GM12878 (cell line): ENCODE measurements around the gene ALG3. TPM values are rescaled to one million over a fixed set of nuclear protein-coding genes. Genes with fewer than 3 reads are reported as not detected.

Source experiments
- ATAC-seq: fragments of 200-7000 bp; cut with Tn5 transposase; 3 replicates; pipeline ENCODE4 v1.9.1; 2020; ENCODE audit warnings: mild to moderate bottlenecking, moderate library complexity
- BruUV-seq: library from RNA; stranded (reverse); fragments of 400-500 nt; replicated peaks from 2 replicates; lab custom pipeline; 2021; lab: Mats Ljungman, UMichigan
- CTCF ChIA-PET: fragments of 300-600 bp; sonication (Branson Sonifier 250); formaldehyde crosslinking; extraction: SDS; loops from one replicate; lab custom pipeline; 2021; ENCODE audit warnings: inconsistent platforms; lab: Yijun Ruan, JAX
- POLR2A ChIA-PET: fragments of 350-600 bp; formaldehyde crosslinking; extraction: SDS; loops from one replicate; lab custom pipeline; 2021; ENCODE audit warnings: inconsistent platforms; lab: Charles Lee
- RAD21 ChIA-PET: fragments of 300-600 bp; sonication (Branson Sonifier 250); formaldehyde crosslinking; loops from one replicate; lab custom pipeline; 2023; ENCODE audit warnings: antibody characterized with exemption; ENCODE audit not compliant: unreplicated experiment; lab: Charles Lee
- SMC1A ChIA-PET: fragments of 300-600 bp; sonication (Branson Sonifier 250); formaldehyde crosslinking; loops from one replicate; lab custom pipeline; 2023; ENCODE audit not compliant: unreplicated experiment, uncharacterized antibody; lab: Charles Lee
- DNase-seq: peaks from one replicate; pipeline ENCODE4 v3.0.0-alpha.2; 2011; ENCODE audit warnings: low read depth, low spot score
- FAIRE-seq: peaks from 3 replicates; lab custom pipeline; 2011; peaks lifted over from hg19 to GRCh38; lab: Jason Lieb, UNC
- H2AFZ ChIP-seq: 2 replicates; pipeline ENCODE4 v1.6.0; 2011; ENCODE audit warnings: low read depth, low read length, control low read depth; ENCODE audit not compliant: control insufficient read depth
- H3K27ac ChIP-seq: 2 replicates; pipeline ENCODE4 v1.5.1; 2011; ENCODE audit warnings: control low read depth; ENCODE audit not compliant: control insufficient read depth, insufficient read depth
- H3K27me3 ChIP-seq, 2 experiments: replicated peaks in 1 of 2; 2 replicates each; pipeline versions ENCODE4 v1.6.0 to v1.6.1; 2011; ENCODE audit warnings: low read length in 1 of 2; ENCODE audit not compliant: control insufficient read depth in 2 of 2, insufficient read depth in 2 of 2
- H3K36me3 ChIP-seq, 2 experiments: 2 replicates each; pipeline ENCODE4 v1.5.1; 2011; ENCODE audit warnings: low read length in 1 of 2; ENCODE audit not compliant: control insufficient read depth in 2 of 2, insufficient read depth in 2 of 2
- H3K4me1 ChIP-seq: 2 replicates; pipeline ENCODE4 v1.6.1; 2011; ENCODE audit warnings: mild to moderate bottlenecking, low read length, moderate library complexity, mixed read lengths; ENCODE audit not compliant: control insufficient read depth, insufficient read depth
- H3K4me2 ChIP-seq: 2 replicates; pipeline ENCODE4 v1.6.0; 2011; ENCODE audit warnings: control low read depth; ENCODE audit not compliant: control insufficient read depth, insufficient read depth
- H3K4me3 ChIP-seq: fragments of 200-600 bp; sonication (generic); 2 replicates; pipeline ENCODE4 v1.5.1; 2016
- H3K79me2 ChIP-seq: 2 replicates; pipeline ENCODE4 v1.6.0; 2011; ENCODE audit warnings: low read length; ENCODE audit not compliant: control insufficient read depth, insufficient read depth
- H3K9ac ChIP-seq: 2 replicates; pipeline ENCODE4 v1.8.0; 2011; ENCODE audit warnings: low read length, control low read depth, mixed read lengths; ENCODE audit not compliant: control insufficient read depth, insufficient read depth
- H3K9me3 ChIP-seq: replicated peaks from 3 replicates; pipeline ENCODE4 v1.5.1; 2011; ENCODE audit warnings: mild to moderate bottlenecking, low read length; ENCODE audit not compliant: control insufficient read depth, insufficient read depth
- H4K20me1 ChIP-seq: 2 replicates; pipeline ENCODE4 v1.6.0; 2011; ENCODE audit not compliant: control insufficient read depth, insufficient read depth
- EZH2 ChIP-seq: IDR thresholded peaks from 2 replicates; pipeline ENCODE4 v1.6.1; 2012; ENCODE audit warnings: low read depth, mild to moderate bottlenecking, control low read depth, inconsistent platforms, low read length, borderline replicate concordance; ENCODE audit not compliant: control insufficient read depth
- MTA3 ChIP-seq: IDR thresholded peaks from 2 replicates; pipeline ENCODE4 v1.6.1; 2012; ENCODE audit warnings: low read length, inconsistent platforms, borderline replicate concordance
- PAX8 ChIP-seq: fragments of 450-650 bp; IDR thresholded peaks from 2 replicates; pipeline ENCODE4 v1.6.1; 2017; ENCODE audit warnings: mild to moderate bottlenecking, moderate library complexity
- POLR2AphosphoS5 ChIP-seq: IDR thresholded peaks from 2 replicates; pipeline ENCODE4 v1.6.1; 2011; ENCODE audit warnings: mild to moderate bottlenecking, low read length, inconsistent platforms
- RELA ChIP-seq: fragments of 450-650 bp; IDR thresholded peaks from 2 replicates; pipeline ENCODE4 v1.8.0; 2014; ENCODE audit warnings: borderline replicate concordance; ENCODE audit not compliant: partially characterized antibody
- ZNF274 ChIP-seq: IDR thresholded peaks from one replicate; pipeline ENCODE4 v1.8.0; 2011; ENCODE audit not compliant: insufficient read length, insufficient read depth
- WGBS: methylation state at CpG from one replicate; pipeline ENCODE4 v1.1.6; 2016; ENCODE audit warnings: low lambda C conversion rate; ENCODE audit not compliant: insufficient replicate concordance, insufficient coverage; ENCODE audit errors: missing lambda C conversion rate; 5-methylcytosine and 5-hydroxymethylcytosine counted together
- in situ Hi-C: fragments of 300-500 bp; cut with MboI; formaldehyde crosslinking; loops from 9 replicates; pipeline ENCODE4 v1.14.3; 2018; ENCODE audit warnings: mixed read lengths
- intact Hi-C: fragments of 100-400 bp; cut with micrococcal nuclease; formaldehyde crosslinking; loops from one replicate; pipeline ENCODE4 v1.14.2; 2022; ENCODE audit not compliant: unreplicated experiment
- polyA plus RNA-seq, 11 experiments: library from polyadenylated mRNA; depleted of rRNA in 4 of 11; unstranded in 6 of 11; stranded (reverse) in 5 of 11; fragments of >200 nt; fragmentation: Nextera tagmentation in 4 of 11; fragmentation: Illumina TruSeq in 1 of 11; extraction: Ambion mirVana in 4 of 11; extraction: Trizol in 1 of 11; gene quantifications; 1 replicate in 1 of 11; 2 replicates in 10 of 11; pipeline versions ENCODE4 v1.2.1 to v1.2.3, GENCODE V29; 2011 to 2016; ENCODE audit warnings: inconsistent platforms in 2 of 11, missing spikeins in 2 of 11, low read depth in 1 of 11
- total RNA-seq, 4 experiments: library from RNA; depleted of rRNA in 3 of 4; stranded (reverse); fragments of >200 nt in 3 of 4; fragmentation: Illumina TruSeq in 1 of 4; extraction: Trizol in 1 of 4; gene quantifications; 2 replicates each; pipeline versions ENCODE4 v1.2.1 to v1.2.3, GENCODE V29; 2013 to 2021

ALG3 gene
- total and polyA plus RNA-seq, 10 of the 15 experiments (the other 5 are each of a cell fraction or from before 2014, with no cell fraction given), result 13.6 to 84.7 (median 39.4) TPM

DNA sequence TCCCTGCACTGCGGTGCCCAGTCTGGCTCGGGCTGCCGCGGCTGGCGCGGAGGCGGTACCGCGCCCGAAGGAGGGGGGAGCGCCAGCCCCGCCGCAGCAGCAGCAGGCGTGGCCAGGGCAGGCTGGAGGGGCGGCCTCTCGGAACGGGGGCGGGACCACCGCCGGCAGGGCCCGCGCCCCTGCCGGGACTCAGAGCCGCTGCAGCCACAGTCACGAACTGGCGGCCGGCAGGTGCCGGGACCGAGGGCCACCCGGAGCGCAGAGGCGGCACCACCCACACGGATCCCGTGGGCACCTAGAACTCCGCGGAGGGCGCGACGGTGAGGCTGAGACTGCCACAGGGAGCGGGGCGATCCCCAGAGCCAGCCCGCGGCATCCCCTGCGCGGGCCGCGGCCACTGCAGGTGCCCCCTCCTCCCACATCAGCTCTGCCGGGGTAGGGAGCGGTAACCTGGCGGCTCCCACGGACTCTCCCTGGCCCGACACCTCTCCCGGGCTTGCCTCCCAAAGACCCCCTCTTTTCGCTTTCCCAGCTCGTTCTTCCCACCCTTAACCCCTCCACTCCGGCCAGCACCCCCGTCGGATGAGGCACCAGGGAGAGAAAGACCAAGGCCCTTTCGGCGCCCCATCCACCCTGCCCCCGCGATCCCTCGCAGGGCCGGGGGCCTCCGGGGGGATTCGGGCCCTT, 19.2 kb downstream of the ALG3 start, which contains the start of gene VWA5B2 (continued):
- no peak for TF ChIP-seq ZNF274
- TF ChIP-seq, all 136 proteins: peak for 8

DNA sequence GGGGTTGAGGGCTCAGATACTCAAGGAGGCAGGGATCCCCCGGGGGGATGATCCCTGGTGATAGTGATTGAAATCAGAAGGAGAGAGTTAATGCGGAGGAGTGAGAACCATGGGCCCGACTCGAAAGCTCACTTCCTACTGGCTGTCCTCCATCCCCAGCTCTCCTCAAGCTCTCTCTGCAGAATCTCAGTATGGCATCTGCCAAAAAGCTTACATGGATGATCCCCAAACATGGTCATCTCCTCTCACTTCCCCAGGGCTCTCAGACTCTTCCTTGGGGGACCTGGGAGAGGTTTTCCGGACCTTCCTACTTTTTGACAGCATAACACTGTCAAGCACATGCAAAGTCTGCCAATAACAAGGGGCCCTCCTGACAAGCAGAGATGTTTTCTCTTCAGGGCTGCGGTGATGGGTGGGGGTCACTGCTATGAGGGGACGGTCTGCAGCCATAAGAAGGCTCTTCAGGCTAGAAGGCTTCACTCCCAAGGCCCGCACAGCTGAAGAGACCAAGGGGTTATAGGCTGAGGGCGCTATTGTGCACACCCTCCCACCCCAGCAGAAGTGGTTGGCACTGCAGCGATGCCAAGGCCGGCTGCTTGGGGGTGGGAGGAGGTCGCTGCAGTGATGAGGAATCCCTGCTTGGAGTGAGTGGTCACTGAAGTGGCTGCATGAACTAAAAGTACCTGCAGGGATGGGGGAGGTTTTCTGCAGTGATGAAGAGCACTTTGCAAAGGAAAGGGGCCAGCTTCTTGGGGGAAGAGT, 20.2 kb downstream of the ALG3 start:
- ChIA-PET POLR2A (no interaction called here), CTCF (interaction anchor here (0.6 to 4.4 kb wide), 18 partner anchors 9 to 336 kb away, joined by 3 to 69 read pairs (median 5); partner anchors contain the start of genes ABCF3 and EEF1AKMT4), RAD21 (interaction anchor here (0.9 to 2.3 kb wide), 8 partner anchors 9 to 92 kb away, joined by 3 to 17 read pairs (median 5); partner anchors contain the start of gene EEF1AKMT4), SMC1A (interaction anchor here (0.6 to 3.7 kb wide), 9 partner anchors 9 to 333 kb away, joined by 3 to 15 read pairs (median 4); partner anchors contain the start of gene EEF1AKMT4)
- DNase-seq, result no peak
- peaks cover 16 to 18% of the 10 kb centered on the region in 2 experiments for H3K27me3 ChIP-seq
- H3K36me3 ChIP-seq, result no peaks in the 10 kb centered on the region
- H3K4me1 ChIP-seq, result no peaks in the 10 kb centered on the region
- no peaks in the 10 kb centered on the region for H4K20me1 ChIP-seq
- H3K79me2 ChIP-seq, result no peaks in the 10 kb centered on the region
- H3K9ac ChIP-seq, result no peak overlapping the region
- no peak overlapping the region for H3K4me2 ChIP-seq
- FAIRE-seq, result no peak
- no peak for TF ChIP-seq MTA3
- TF ChIP-seq EZH2, result no peak
- TF ChIP-seq POLR2AphosphoS5, result no peak
- TF ChIP-seq PAX8, result no peak
- TF ChIP-seq RELA, result no peak
- TF ChIP-seq, all 136 proteins: peak for 0
- 44% methylated on average over 11 of the region's 12 CpGs for WGBS
- BruUV-seq, result no TSS peak
- in situ Hi-C loops, result no loop called here
- no peak; the same call in 2 of the 3 replicates for ATAC-seq
- H3K9me3 ChIP-seq, result no peaks in the 10 kb centered on the region
- no peak overlapping the region for H2AFZ ChIP-seq
- intact Hi-C loops, result no loop called here
- H3K27ac ChIP-seq, result no peak overlapping the region
- H3K4me3 ChIP-seq, result no peak overlapping the region
